Activated CD4-positive, alpha-beta T cell treated with anti-CD3 and anti-CD28 coated beads, Interleukin-2, Interleukin-6, amounts not matched to agents 100 ng/mL and 50 ng/mL, durations not matched to agents 16 hours and 8 hours (primary cell): ENCODE data around the gene VDR.
"Not testable (repeated sequence)": the region's sequence is repeated elsewhere in the genome, so short reads cannot be mapped to it uniquely, and the experiment has no call there.

Experiments used
- DNase-seq: peaks from one replicate; pipeline ENCODE4 v3.0.0-alpha.2; 2020

VDR gene

DNA sequence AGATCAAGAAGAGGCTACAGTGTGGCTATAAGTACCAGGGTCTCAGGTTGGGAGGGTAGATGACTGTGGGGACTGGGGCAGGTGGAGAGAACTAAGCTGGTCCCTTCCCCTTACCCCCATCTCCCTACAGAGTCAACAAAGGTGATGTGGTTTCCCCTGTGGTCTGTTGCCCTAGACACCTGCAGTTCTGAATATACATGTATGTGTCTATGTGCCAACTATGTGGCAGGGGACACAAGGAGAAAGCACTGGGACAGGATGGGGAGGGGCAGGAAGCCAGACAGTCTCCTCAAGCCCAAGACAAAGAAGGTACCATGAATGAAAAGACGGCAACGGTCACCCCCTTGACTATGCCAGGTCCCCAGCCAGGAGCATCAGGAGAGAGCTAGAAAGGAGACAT lies 80.6 kb downstream of the VDR start:
- DNase-seq = no peak

DNA sequence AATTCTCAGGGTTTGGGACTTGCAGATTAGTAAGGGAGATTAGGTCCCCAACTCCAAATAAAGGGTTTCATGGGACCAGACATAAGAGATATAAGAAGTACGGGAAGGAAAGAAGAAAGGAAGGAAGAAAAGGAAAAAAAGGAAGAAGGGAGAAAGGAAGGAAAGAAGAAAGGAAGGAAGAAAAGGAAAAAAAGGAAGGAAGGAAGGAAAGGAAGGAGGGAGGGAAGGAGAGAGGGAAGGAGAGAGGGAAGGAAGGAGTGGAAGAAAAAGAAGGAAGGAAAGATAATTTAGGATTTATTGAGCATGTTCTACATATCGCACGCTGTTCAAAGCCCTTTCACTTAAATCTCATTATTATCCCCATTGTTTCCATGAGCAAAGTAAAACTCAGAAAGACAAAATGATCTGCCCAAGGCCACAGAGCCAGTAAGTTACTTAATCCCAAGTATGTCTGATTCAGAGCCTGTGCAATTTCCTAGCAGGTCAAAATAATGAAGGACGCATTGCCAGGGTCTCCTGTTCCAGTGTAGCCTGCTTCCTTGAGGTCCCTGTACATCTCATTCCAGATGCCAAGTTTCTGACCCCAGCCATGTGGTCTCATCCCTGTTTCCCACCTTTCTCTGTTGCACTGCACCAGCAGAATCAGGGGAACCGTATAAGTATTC lies 81.2 kb downstream of the VDR start:
- no peak for DNase-seq

DNA sequence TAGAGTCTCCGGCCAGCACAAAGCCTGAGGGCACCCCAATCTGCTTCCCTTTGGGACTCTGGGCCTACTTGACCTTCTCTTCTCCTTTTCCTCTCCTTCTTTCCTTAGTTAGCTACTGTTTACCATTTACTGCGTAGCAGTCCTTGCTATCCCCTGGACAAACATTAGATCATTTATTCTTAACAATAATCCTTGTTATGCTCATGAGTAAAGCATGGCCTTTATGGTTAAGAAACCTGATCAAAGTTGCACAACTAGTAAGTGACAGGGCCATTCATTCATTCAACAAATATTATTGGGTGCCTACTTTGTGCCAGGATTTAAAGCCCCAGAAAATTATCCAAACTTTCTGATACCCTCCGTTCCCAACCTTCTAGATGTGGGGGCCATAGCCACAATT lies 81.9 kb downstream of the VDR start:
- no peak for DNase-seq

DNA sequence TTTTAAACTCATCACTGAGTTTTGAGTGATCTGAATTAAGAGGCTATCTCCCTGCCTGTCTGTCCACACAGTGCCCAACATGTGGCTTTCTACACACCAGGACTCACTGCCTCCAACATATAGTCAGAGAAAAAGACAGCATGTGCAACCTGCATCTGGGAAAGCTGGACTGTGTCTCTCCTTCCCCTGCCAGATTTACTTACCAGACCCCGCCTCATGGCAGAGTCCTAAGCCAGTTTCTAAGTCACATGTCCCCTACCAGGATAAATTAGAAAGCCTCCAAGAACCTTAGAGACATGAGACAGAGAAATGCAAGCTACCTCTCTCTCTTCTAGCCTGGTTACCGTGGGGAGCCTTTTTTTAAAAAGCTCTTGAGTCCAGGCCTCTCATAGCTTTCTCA lies 82.4 kb downstream of the VDR start:
- DNase-seq = no peak

DNA sequence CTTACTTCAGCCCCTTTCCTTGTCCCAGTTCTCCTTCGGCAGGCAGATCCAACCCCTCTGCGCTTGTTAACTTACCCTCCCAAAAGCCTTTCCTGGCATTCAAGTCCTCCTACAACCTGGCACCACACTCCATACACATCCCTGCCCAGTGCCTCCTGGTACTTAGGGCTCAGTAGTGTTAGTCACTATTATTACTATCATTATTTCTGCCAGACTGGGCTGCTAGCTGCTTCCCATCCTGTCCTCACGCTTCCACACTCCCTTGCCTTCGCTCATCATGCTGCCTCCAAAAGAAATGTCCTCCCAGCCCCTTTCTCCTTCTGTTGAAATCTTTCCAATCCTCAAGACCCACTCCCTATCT lies 83.5 kb downstream of the VDR start:
- DNase-seq = no peak

DNA sequence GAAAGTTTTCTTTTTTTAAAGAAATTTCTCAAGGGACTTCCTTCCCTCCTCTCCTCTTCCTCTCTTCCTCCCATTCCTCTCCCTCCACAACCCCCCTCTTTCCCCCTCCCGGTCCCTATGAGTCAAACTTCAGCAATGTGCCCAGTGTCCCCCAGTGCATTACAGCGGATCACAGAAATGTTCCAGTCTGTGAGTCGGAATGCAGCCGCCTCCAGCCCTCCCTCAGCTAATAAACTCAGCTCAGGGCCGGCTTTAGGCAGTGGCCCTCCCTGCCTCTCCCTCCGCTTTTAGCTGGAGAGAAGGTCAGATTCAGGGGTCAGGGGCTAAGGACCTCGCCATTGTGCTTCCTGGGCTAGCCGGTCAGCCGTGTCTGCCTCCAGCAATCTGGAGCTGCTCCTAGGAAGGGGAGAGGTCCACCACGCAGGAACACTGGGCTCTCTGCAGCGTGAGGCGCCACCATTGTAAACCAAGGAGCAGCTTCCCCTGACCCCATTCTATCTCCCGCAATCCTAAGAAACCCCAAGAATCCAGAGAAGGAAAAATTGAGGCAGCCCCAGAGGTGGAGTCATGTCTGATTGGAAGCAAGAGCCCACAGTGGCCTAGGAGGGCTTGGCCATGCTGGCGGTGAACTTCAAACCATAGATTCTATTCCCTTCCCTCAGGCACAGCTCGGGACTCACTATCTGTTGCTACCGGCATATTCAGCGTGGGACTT lies 84.0 kb downstream of the VDR start:
- DNase-seq = no peak

DNA sequence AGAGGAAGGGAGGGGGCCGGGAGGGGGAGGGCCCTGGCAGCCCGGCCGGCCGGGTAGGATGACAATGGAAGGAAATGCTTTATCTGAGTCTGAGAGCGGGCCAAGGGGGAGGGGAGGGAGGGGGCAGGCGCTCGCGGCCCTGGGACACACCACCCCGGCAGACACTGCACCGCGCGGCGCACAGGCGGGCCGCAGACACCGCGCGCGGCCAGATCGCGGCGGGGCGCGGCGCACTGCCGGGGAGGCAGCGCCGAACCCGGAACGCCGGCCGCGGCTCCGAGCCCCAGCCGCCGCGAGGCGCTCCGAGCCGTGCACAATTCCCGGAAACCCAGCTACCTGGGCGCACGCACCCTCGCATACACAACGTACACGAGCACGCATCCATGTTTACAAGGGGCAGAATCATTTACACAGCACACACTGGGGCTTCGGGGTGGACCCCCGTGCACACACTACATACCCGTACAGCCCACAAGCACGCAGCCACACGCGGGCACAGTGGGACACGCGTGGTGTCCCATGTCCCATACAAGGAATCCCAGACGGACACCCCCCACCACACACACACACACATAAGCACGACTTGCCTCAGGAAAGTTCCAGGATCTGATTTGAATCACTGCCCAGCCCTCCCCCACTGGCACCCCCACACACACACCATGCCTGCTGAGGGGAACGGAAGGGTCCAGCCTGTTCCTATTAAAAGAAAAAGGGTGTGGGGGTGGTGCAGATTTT lies 84.7 kb downstream of the VDR start, which contains the start of gene HDAC7:
Gene HDAC7 (minus strand): TSS at position 8 of the 735 bp plus-strand sequence. CDS start 118 bp downstream, outside the sequence.
- peak; percentile 88 for DNase-seq

DNA sequence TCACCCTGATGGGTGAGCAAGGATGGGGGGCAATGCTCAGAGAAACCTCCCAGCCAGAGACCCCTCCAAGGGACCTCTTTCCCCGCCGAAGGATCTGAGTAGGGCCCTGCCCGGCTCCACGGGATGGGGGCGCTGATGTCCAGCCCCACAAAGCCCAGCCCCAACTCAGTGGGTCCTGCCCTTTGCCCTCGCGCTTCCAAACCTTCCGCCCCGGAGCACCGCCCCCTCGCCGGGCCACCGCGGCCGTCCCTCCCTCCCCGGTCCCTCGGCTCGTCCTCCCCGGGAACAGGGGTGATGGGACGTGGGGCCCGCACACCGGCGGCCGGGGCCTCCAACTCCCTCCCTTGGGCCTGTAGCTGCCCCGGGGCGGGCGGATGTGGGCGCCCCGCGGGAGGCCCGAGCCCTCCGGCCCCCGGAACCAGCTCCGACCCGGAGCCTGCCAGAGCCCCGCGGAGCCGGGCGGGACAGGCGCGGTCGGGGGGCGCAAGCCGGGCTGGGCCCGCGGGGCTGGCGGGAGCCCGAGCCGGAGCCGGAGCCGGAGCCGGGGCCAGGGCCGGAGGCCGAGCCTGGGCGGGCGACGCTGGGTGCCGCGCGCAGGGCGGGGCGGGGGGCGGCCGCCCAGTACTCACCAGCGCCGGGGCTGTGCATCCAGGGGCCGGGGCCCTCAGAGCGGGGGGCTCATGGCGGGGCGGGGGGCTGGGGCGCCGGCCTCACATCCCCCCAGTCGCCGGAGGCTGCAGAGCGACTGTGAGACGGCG lies 85.5 kb downstream of the VDR start:
- DNase-seq = peak; percentile 76

DNA sequence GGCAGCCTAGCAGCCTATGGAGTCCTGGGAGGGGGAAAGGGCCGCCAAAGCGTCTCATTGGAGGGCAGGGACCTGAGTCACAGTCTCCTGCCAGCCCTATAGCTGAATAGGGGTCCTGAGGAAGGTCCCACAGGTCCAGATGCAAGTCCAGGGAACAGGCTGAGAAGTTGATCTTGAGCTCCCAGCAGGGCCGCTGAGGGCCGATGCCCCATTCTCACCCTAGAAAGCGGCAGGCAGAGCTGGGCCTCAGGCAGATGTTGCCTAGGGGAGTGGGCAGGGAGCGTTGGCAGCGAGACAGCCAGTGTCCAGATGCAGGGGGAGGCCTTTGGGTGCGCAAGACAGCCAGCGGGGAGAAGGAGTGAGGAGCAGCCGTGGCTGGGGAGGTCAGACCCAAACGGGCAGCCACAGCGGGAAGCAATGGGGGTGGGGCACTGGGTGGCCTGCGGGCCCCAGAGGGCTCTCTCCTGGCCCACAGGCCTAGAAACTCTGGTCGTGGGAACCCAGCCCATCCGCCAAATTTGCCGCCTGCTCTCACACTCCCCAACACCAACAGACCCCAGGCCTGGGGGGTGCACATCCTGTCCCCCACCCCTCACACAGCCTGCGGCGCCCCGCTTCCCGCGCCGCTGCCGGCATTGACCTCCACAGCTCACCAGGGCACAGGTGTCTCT lies 86.2 kb downstream of the VDR start:
- DNase-seq = no peak

DNA sequence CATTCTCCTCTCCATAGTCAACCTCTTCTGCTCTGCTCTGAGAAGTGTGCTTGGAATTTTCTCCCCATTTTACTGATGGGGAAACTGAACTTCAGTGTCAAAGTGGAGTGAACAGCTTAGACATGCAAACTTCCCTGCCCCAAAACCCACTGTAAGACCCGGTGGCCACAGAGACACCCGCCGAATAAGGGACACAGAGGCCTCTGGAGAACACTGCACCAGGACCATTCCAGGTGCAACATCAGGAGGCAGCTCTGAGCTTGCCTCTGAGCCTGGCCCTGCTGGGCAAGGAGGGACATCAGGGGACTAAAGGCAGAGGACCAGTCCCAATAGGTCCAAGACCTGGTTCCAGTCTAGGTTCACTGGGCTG lies 86.8 kb downstream of the VDR start:
- DNase-seq = no peak

DNA sequence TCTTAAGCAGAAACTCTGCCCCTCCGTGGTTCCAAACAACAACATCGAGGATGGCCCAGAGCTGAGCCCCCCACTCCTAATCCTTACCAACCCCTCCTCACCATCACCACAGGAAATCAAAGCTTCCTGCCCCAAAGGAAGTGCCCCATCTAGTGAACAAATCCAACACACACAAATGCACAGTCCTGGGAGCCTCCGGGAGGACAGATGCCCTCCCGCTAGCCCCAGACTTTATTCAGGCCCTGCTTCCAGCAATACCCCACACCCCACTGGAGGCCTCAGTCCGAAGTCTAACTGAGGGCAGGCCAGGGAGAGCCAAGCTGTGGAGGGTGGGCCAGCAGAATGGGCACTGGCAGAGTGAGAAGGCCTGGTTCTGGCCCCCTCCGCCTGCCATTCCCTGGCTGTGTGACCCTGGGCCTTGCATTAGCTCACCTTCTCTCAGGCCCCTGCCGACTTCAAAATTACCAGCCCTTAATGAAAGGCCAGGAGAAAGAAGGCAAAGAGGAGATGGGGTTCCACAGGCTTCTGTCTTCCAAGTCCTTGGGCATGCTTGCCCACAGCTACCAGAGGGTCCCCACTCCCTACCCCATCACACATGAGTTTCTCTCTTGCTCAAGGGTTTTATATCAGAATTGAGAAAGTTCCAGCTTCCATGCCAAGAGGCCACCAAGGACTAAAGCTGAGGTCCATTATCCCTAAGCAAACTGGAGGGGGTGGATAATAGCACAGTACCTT lies 87.4 kb downstream of the VDR start:
- no peak for DNase-seq

DNA sequence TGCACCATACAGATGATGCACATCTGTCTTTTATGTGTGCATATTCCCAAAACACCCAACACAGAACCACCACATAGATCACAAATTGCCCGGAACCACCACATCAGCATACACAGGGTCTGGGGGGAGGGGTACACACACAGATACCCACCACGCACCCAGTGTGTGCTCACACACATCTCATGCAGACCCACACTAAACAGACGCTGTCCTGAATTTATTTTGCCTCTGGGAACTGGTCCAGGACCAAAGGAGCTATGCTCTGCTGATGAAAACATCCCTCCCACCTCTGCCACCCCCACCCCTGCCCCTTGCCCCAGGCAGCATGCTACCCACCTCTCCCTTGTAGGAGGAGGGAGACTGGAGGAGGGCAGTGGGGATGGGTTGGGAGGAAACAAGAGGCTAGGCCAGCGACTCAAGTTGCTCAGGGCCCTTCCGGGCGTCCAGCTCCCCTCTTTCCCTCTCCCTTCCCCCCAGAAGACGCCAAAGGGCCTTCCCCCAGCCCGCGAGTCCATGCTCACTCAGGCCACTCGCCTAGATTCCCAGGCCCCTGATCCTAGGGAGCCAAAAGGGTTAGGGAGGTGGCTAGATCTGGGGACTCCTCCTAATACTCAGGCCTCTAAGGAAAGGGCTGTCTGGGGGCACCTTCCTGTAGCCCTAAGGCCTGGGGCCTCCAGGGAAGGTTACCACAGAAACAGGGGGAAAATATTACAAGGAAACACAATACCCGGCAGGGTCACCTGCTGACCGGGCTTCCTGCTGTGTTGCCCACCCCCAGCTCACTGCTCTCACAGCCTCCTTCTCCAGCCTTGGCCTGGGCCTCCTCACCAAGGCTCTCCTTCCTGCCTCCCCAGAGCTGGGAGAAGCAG lies 88.2 kb downstream of the VDR start:
- DNase-seq = no peak

DNA sequence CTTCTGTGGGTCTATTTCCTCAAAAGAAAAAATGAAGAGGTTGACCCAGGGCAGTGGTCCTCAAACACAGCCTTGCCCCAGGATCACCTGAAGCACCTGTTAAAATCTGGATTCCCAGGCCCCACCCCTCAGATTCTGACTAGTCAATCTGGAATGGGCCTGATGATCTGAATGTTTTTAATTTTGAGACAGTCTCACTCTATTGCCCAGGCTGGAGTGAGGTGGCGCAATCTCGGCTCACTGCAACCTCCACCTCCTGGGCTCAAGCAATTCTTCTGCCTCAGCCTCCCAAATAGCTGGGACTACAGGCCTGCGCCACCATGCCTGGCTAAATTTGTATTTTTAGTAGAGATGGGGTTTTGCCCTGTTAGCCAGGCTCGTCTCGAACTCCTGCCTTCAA lies 89.3 kb downstream of the VDR start:
- not testable (repeated sequence) for DNase-seq

DNA sequence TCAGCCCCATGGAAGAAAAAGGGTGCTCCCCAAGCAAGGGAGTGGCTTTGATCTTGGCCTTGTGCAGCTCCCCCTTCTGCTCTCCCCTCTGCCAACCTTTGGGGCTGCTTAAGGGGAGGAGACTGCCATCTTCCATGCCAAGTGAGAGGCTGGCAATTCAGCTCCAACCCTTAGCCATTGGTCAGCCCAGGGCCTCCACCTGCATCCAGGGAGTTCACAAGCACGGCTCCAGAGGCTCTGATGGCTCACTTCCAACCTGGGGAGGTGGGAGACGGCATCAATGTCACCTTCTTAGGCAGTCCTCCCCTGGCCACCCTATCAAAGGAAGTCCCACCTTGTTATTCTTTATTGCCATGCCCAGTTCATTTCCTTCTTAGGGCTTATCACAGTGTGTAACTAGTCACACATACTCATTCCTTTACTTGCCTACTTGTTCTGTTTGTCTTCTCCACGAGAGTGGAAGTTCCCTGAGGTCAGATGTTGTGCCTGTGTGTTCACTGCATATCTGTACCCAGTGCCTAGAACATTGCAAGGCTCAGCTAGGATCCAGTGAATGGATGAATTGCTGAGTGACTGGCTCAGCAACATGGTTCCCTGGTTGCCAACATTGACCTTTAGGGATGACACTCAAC lies 90.1 kb downstream of the VDR start:
- DNase-seq = peak; percentile 74

DNA sequence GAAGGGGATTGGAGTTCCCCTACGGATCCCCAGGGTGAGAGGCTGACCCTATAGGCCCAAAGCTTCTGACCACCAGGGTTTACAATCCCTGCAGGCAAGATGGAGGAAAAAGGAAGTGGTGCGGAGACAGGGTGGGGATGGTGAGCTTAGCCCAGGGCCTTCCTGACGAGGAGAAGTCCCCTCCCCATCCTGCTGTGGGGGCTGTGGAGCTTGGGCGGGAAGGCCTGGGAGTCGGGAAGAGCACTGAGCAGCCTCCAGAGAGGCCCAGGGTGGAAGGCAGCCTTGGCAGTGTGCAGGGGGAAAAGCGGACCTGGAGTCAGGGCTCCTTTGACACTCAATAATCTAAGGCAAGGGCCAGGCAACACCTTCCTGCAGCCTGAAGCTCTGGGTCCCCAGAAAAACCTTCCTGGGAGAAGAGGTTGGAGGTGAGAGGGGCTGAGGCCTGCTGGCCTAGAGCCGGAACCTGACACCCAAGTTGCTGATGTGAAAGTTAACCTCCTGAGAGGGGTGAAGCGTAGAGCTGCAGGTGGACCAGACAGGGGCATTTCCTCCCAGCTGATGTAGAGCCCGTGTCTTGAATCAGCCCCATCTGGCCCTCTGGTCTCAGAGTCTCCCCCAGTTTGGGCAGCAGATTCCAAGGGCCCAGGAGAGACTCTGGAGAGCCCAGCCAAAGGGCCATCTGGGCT lies 91.1 kb downstream of the VDR start:
- no peak for DNase-seq

DNA sequence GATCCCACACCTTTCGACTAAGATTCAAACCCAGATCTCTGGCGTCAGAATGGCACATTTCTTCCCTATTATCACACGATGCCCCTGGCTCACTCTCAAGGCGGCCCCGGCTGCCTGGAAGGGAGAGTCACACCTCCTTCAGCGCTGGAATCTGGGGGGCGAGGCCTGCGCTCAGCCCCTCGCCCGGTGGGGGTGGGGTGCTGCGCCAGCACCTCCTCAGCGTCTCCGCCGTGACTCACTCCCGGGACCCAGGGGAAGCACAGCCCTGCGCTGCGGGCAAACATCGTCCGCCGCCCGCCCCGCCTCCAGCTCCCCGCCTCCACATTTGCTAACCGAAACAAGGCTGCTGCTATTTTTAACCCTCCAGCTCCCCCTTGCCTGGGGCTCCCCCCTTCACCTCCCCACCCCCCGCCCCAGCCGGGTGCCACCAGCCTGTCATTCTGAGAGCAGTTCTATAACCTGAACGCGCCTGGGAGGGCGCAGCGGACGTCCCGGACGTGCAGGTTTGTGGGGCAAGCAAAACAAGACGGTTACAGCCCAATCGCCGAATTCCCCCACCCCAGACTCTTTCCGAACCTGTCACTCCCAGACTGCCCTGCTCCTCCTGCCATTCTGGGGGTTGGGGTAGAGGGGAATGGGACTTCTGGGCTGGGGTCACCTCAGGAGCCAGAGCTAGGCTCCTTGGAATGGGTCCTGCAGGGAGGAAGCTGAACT lies 91.8 kb downstream of the VDR start:
- peak; percentile 97 for DNase-seq

DNA sequence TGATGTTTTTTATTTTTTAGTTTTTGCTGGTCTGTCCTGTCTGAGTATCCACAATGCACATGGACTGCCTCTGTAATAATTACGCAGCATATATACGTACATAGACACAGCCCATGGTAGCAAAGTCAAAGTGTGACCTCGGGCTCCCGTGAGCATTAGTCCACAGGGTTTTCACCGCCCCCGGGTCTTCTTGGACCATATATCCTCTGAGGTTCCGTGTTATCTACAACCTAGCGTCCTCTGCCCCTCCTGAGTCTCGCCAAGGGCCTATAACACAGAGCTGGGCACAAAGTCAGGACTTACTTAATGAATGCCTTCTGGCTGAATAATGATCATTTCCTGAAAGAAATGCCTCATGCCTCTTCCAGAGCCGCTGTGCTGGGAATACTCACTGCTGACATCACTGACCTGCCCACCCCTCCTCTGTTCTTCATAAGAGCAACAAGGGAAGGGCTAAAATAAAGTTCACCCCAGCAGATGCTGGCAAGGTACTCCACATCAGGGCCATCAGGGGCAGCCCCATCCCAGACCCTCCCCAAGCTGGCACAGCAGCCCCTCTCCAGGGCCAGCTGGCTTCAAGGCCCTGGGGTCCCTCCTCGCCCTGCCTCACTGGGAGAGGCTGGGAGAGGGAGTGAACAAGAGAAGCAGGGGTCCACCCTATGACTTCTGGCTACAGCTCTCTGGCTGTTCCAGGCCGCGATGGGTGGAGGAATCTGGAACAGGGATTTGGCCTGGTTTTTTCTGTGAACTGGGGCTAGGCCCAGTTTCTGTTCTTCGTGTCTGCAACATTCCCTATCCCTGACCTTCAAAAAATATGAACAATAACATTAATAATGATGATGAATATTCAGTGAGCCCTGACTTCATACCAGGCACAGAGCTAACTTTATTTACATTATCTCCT lies 93.0 kb downstream of the VDR start:
- DNase-seq = no peak

DNA sequence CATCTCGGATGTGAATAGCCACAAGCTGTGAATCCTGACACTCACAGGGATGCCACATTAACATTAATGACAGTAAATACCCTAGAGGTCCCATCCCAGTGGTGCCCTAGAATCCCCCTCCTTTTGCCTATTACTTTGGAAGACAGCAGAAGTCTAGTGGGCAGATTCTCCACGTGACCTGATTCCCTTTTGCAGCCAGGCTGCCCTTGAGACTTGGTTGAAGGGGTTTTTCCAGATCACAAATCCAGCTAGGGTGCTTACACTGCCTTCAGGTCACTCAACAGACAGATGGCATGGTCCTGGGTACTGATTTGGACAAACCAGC lies 93.8 kb downstream of the VDR start:
- DNase-seq = no peak
